Smooth muscle cell (in vitro differentiated cells): ENCODE results near the gene CAST. TPM values are rescaled to one million over a fixed set of nuclear protein-coding genes. Genes with fewer than 3 reads are reported as not detected.

Experiments
- DNase-seq: peaks from one replicate; lab custom pipeline; 2025; ENCODE audit not compliant: unreplicated experiment; lab: John Stamatoyannopoulos, UW
- H2AFZ ChIP-seq: fragments of 200-600 bp; sonication (generic); 2 replicates; pipeline ENCODE4 v1.6.0; 2016; ENCODE audit warnings: antibody characterized with exemption, low read depth, mild to moderate bottlenecking
- H3F3A ChIP-seq: fragments of 200-600 bp; sonication (generic); 2 replicates; pipeline ENCODE4 v1.6.0; 2017; ENCODE audit warnings: antibody characterized with exemption, low read depth
- H3K27ac ChIP-seq: fragments of 200-600 bp; sonication (generic); 2 replicates; pipeline ENCODE4 v1.5.1; 2016; ENCODE audit warnings: low read depth, mild to moderate bottlenecking
- H3K27me3 ChIP-seq: fragments of 200-600 bp; sonication (generic); 2 replicates; pipeline ENCODE4 v1.6.1; 2016; ENCODE audit warnings: low read depth, mild to moderate bottlenecking
- H3K36me3 ChIP-seq: fragments of 200-600 bp; sonication (generic); 2 replicates; pipeline ENCODE4 v1.5.1; 2016; ENCODE audit warnings: low read depth
- H3K4me1 ChIP-seq: fragments of 200-600 bp; sonication (generic); 2 replicates; pipeline ENCODE4 v1.5.1; 2016; ENCODE audit warnings: low read depth
- H3K4me2 ChIP-seq: fragments of 200-600 bp; sonication (generic); 2 replicates; pipeline ENCODE4 v1.6.0; 2016; ENCODE audit warnings: mild to moderate bottlenecking
- H3K4me3 ChIP-seq: fragments of 200-600 bp; sonication (generic); 2 replicates; pipeline ENCODE4 v1.5.1; 2016; ENCODE audit warnings: mild to moderate bottlenecking
- H3K79me2 ChIP-seq: fragments of 200-600 bp; sonication (generic); 2 replicates; pipeline ENCODE4 v1.6.0; 2016; ENCODE audit warnings: low read depth, mild to moderate bottlenecking
- H3K9ac ChIP-seq: fragments of 200-600 bp; sonication (generic); 2 replicates; pipeline ENCODE4 v1.6.0; 2016; ENCODE audit warnings: low read depth
- H3K9me3 ChIP-seq: fragments of 200-600 bp; sonication (generic); replicated peaks from 2 replicates; pipeline ENCODE4 v1.5.1; 2016; ENCODE audit warnings: low read depth
- H4K20me1 ChIP-seq: fragments of 200-600 bp; sonication (generic); 2 replicates; pipeline ENCODE4 v1.6.0; 2016; ENCODE audit warnings: low read depth
- CTCF ChIP-seq: fragments of 200-600 bp; sonication (generic); IDR thresholded peaks from 2 replicates; pipeline ENCODE4 v1.5.1; 2017; ENCODE audit warnings: borderline replicate concordance, mild to moderate bottlenecking, antibody characterized with exemption; ENCODE audit not compliant: insufficient read depth, poor library complexity, severe bottlenecking
- WGBS: methylation state at CpG from one replicate; pipeline ENCODE4 v1.1.7; 2016; ENCODE audit warnings: low lambda C conversion rate; 5-methylcytosine and 5-hydroxymethylcytosine counted together
- polyA plus RNA-seq: library from polyadenylated mRNA; unstranded; fragments of >200 nt; fragmentation: Nextera tagmentation; extraction: Ambion mirVana; gene quantifications from 2 replicates; pipeline ENCODE4 v1.2.1, GENCODE V29; 2016
- total RNA-seq: library from RNA; depleted of rRNA; stranded (reverse); fragments of >200 nt; gene quantifications from 2 replicates; pipeline ENCODE4 v1.2.3, GENCODE V29; 2014

The CAST gene
- total and polyA plus RNA-seq, 2 experiments from 2014 or later: 76.2 to 189 TPM

- Histone ChIP-seq H3K36me3 (no peaks in the 10 kb centered on the region), H3K4me2 (no peak overlapping the region), H3K27me3 (no peaks in the 10 kb centered on the region), H3K4me3 (no peak overlapping the region), H3K9me3 (no peaks in the 10 kb centered on the region), H3F3A (no peaks in the 10 kb centered on the region), H4K20me1 (no peaks in the 10 kb centered on the region), H3K79me2 (no peaks in the 10 kb centered on the region), H3K4me1 (no peaks in the 10 kb centered on the region), H2AFZ (no peak overlapping the region), H3K27ac (no peak overlapping the region), H3K9ac (no peak overlapping the region)
- 95% methylated on average over 4 of the region's 4 CpGs for WGBS
- no peak for DNase-seq
- no peak for TF ChIP-seq CTCF
Measured at GRCh38 chr5:96819806-96820205, 157.6 kb downstream of the CAST start.

GRCh38 chr5:96821260-96821916, 159.2 kb downstream of the CAST start:
- no peaks in the 10 kb centered on the region for H3K36me3 ChIP-seq
- no peaks in the 10 kb centered on the region for H3K27me3 ChIP-seq
- no peak overlapping the region for H3K4me2 ChIP-seq
- no peak for DNase-seq
- no peaks in the 10 kb centered on the region for H3K4me1 ChIP-seq
- 42% methylated on average over 2 of the region's 2 CpGs for WGBS
- no peak overlapping the region for H3K9ac ChIP-seq
- no peaks in the 10 kb centered on the region for H3K9me3 ChIP-seq
- no peak for TF ChIP-seq CTCF
- no peaks in the 10 kb centered on the region for H3F3A ChIP-seq
- no peaks in the 10 kb centered on the region for H3K79me2 ChIP-seq
- no peak overlapping the region for H3K27ac ChIP-seq
- no peak overlapping the region for H3K4me3 ChIP-seq
- peak overlapping the region; percentile 41 for H2AFZ ChIP-seq
- no peaks in the 10 kb centered on the region for H4K20me1 ChIP-seq

GRCh38 chr5:96822686-96823459, 160.7 kb downstream of the CAST start:
- H3K4me2 ChIP-seq: no peak overlapping the region
- H3K9me3 ChIP-seq: no peaks in the 10 kb centered on the region
- no peak overlapping the region for H2AFZ ChIP-seq
- H3K27me3 ChIP-seq: no peaks in the 10 kb centered on the region
- H3K9ac ChIP-seq: no peak overlapping the region
- no peaks in the 10 kb centered on the region for H3K36me3 ChIP-seq
- no peak overlapping the region for H3K27ac ChIP-seq
- no peak overlapping the region for H3K4me3 ChIP-seq
- no peaks in the 10 kb centered on the region for H3K79me2 ChIP-seq
- no peaks in the 10 kb centered on the region for H3K4me1 ChIP-seq
- H4K20me1 ChIP-seq: no peaks in the 10 kb centered on the region
- H3F3A ChIP-seq: no peaks in the 10 kb centered on the region
- 91% methylated on average over 6 of the region's 6 CpGs for whole genome bisulfite sequencing
- no peak for DNase-seq
- TF ChIP-seq CTCF: no peak

- Histone ChIP-seq H3K79me2 (no peaks in the 10 kb centered on the region), H3K4me3 (no peak overlapping the region), H3F3A (no peaks in the 10 kb centered on the region), H3K27ac (peak overlapping the region; percentile 74), H3K4me1 (no peaks in the 10 kb centered on the region), H2AFZ (no peak overlapping the region), H3K27me3 (no peaks in the 10 kb centered on the region), H3K36me3 (no peaks in the 10 kb centered on the region), H3K9me3 (no peaks in the 10 kb centered on the region), H3K4me2 (peak overlapping the region; percentile 4), H3K9ac (peak overlapping the region; percentile 37), H4K20me1 (no peaks in the 10 kb centered on the region)
- TF ChIP-seq CTCF: no peak
- WGBS: 3% methylated on average over 2 of the region's 2 CpGs
- DNase-seq: no peak
Measured at GRCh38 chr5:96823900-96824380, 161.8 kb downstream of the CAST start.
